Measurements from ENCODE around the gene SSBP2.
A peak's percentile ranks its signal among the peaks of the same experiment; 100 is the strongest.

- peak in 1 of 6 experiments; percentile 7 for TF ChIP-seq CTCF (IDR thresholded peaks at IDR 0.05)
- TF ChIP-seq POLR2A (IDR thresholded peaks at IDR 0.05) = no peak
These were observed 6.5 kb upstream of the SSBP2 start for GRCh38 chr5:81757404-81757803.

All from esophagus squamous epithelium (tissue), 4 donors.